Measurements from ENCODE around the gene ZNF426.
"Not testable (repeated sequence)": the region's sequence is repeated elsewhere in the genome, so short reads cannot be mapped to it uniquely, and the experiment has no call there.

ZNF426 gene

DNA sequence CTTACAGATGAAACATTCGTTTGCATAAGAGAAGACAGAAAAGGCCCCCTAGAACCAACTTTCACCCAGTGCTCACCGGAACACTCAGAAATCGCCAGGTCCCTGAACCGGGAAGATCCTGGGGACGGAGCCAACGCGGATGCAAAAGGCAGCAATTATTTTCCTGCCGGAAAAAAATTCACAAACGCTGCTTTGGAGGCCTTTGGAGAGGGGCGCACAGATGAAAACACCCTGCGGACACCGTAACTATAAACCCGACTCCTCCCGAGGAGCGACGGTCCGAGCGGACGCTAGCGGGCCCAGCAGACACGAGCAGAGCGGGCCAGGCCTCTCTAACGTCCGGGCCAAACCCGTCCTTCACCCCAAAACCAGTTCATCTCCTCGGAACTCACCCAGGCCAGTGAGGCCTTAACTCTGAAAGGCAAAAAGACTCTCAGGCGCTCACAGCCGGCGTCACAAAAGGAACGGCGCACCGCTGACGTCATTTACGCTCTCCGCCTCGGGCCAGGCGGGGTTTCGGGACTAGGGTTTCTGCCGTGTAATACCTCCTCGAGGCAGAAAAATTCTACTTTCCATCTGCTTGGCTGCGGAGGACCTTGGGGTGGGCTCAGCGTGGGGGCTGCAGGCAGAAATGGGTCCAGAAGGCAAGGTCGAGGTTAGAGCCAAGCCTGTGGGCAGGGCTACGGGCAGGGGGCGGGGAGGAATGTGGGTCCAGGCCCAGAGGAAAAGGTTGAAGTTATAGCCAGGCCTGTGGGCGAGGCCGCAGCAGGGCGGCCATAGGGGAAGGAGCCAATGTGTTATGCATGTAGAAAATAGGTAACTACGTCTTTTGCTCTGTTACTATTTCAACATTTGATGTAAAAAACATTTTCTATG, at the start of gene ZNF426:
ZNF426 (minus strand) TSS at position 463 of the 876 bp plus-strand sequence. CDS start 2,413 bp downstream, outside the sequence.
- peak; percentile 80 for DNase-seq

DNA sequence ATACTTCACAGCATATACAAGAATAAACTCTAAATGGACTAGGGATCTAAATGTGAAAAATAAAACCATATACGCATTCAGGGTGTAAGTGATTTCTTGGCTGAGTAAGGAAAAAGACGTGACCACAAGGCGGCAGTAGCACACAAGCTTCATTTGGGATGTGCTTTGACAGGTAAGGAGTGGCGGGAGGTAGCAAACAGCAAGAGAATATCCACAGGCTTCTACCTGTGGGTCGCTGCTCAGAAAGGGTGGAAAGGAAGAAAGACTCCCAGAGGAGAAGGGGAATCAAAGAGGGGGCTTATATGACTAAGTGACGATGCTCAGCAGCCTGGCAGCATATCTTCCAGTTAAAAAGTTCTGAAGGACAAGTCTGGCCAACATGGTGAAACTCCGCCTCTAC, 48.3 kb upstream of the ZNF426 start:
- peak; percentile 24 for DNase-seq

DNA sequence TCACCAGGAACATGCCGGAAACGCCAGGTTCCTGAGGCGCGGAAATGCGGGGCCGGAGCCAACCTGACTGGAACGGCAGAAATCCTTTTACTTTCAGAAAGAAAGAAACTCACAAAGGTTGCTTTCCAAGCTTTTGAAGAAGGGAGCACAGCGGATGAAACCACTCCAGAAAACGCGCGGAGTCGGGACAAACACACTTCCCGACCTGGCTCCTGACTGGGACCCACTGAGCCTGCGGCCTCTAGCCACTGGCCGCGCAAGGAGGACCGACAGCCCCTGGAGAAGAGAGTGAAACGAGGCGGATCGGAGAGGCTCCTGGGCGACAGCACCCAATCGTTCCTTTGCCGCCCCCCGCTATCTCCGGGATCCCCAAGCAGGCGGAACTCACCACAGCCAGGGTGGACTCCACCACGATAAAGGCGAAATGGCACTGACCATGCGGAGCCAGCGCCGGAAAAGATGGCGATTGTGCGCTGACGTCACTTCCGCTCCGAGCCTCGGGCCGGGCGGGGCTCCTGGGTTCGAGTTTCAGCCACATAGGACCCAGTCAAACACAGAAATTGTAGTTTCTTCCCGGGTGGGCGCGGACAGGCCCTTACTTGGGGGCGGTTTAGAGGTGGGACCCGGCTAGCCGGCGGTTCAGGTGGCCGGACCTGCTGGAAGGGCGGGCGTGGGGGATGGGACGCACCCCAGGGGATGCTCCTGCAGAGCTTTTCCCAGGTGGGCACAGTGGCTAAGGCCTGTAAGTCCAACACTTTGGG, 45.8 kb upstream of the ZNF426 start, which contains the start of gene ZNF121:
ZNF121 (minus strand) TSS at position 432 of the 761 bp plus-strand sequence. CDS start 16,407 bp downstream, outside the sequence.
- DNase-seq = peak; percentile 53

DNA sequence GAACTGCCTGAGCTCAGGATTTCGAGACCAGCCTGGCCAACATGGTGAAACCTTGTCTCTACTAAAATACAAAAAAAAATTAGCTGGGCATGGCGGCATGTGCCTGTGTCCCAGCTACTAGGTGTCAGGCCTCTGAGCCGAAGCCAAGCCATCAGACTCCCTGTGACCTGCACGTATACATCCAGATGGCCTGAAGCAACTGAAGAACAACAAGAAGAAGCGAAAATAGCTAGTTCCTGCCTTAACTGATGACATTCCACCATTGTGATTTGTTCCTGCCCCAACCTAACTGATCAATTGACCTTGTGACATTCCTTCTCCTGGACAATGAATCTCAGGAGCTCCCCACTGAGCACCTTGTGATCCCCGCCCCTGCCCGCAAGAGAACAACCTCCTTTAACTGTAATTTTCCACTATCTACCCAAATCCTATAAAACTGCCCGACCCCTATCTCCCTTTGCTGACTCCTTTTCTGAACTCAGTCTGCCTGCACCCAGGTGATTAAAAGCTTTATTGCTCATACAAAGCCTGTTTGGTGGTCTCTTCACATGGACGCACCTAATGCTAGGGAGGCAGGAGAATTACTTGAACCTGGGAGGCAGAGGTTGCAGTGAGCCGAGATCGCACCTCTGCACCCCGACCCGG, 43.8 kb upstream of the ZNF426 start:
- not testable (repeated sequence) for DNase-seq

DNA sequence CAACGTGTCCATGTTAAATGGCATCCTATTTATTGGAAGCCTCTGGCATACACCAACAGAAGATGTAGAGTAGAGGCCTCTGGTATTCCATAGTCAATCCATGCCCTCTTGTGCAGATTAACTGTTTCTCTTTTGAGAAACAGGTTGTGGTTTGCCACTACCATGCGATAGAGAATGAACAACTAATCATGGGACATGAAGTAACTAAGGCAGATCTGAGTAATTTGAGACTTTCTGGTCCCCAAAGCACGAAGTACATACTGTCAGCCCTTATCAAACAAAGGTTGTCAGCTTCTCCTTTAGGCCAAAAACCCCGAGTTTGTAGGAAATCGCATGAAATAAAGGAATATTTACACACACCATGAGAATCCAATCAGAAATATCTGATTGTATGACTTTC, 42.3 kb upstream of the ZNF426 start:
- no peak for DNase-seq

DNA sequence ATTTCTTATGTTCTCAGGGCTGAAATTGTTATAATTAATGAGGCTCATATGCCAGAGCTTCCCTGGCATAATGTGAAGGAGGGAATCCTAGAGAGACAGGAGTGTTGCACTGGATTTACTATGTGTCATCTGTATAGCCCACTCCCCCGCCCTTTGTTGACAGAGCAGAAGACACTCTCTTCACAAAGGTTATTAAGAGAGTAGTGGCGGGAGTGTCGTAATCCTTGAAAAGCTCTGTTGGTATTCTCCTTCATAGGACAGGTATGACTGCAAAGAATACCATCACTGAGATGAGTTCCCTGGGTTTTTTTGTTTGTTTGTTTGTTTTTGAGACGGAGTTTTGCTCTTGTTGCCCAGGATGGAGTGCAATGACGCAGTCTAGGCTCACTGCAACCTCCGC, 31.8 kb upstream of the ZNF426 start:
- DNase-seq = no peak

DNA sequence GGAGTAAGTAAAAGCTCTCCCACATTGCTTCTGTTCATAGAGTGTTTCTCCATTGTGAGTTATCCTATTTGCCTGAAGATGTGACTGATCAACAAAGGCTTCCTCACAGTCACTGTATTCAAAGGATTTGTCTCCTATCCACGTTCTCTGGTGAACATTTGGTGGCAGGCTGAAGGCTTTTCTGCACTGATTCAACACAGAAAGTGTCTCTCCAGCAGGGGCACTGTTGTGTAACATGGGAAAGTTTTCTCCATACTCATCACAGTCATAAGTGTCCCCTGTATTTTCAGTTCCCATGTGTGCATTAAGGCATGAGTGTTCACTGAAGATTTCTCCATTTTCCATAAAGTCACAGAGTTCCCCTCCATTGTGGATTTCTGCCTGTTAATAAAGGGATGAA, 28.3 kb upstream of the ZNF426 start:
- no peak for DNase-seq

DNA sequence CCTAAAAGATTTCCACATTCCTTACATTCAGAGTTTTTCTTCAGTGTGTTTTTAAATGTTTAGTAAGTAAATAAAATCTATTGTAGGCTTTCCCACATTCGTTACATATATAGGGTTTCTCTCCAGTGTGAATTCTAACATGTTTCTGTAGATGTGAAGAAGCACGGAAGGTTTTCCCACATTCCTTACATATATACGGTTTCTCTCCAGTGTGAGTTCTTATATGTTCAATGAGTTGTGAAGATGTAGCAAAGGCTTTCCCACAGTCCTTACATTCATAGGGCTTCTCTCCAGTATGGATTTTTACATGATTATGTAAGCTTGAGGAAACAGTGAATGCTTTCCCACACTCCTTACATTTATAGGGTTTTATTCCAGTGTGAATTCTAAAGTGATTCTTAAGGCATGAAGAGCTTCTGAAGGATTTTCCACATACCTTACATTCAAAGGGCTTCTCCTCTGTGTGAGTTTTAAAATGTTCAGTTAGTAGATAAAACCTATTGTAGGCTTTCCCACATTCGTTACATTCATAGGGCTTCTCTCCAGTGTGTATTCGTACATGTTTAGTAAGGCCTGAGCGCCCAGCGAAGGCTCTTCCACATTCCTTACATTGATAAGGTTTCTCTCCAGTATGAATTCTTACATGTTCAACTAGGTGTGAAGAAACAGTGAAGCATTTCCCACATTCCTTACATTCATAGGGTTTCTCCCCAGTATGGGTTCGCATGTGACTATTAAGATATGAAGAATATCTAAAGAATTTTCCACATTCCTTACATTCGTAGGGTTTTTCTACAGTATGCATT, 27.7 kb upstream of the ZNF426 start:
- DNase-seq = no peak

DNA sequence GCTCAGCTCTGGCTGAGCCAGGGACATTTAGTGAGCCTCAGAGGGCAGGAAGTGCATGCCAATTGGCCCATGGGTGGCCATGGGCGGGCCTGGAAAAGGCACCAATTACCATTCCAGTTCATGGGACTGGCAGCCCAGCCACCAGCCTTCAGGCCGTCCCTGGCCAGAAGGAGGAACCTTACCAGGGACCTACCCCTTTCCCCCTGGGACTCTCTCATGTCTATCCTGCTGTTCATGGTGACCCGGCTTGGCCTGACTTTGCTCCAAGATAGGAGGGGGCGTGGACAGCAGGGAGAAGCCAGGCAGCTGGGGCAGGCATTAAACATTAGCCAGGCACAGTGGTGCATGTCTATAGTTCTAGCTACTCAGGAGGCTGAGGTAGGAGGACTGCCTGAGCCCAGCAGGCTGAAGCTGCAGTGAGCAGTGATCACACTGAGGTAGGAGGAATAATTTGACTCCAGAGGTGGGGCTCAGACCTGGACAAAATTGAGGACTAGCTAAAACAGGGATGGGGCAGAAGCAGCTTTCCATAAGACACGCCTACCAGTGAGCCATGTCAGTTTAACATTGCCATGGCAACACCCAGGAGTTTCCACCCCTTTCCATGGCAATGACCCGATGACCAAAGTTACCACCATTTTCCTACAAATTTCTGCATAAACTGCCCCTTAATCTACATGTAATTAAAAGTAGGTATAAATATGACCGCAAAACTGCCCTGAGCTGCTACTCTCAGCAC, 14.3 kb upstream of the ZNF426 start:
- no peak for DNase-seq

DNA sequence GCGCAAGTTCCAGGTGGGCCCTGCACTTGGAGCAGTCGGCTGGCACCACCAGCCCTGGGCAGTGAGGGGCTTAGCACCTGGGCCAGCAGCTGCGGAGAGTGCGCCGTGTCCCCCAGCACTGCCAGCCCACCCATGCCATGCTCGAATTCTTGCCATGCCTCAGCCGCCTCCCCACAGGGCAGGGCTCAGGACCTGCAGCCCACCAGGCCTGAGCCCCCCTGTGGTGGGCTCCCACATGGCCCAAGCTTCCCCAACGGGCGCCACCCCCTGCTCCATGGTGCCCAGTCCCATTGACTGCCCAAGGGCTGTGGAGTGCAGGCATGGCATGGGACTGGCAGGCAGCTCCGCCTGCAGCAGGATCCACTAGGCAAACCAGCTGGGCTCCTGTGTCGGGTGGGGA, 9.4 kb upstream of the ZNF426 start:
- no peak for DNase-seq

DNA sequence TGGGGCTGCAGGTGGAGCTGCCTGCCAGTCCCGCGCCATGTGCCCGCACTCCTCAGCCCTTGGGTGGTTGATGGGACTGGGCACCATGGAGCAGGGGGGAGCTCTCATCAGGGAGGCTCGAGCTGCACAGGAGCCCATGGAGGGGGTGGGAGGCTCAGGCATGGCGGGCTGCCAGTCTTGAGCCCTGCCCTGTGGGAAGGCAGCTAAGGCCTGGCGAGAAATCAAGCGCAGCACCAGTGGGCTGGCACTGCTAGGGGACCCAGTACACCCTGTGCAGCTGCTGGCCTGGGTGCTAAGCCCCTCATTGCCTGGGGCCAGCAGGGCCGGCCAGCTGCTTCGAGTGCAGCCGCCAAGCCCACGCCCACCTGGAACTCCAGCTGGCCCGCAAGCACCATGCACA, 2.8 kb upstream of the ZNF426 start:
- not testable (repeated sequence) for DNase-seq

DNA sequence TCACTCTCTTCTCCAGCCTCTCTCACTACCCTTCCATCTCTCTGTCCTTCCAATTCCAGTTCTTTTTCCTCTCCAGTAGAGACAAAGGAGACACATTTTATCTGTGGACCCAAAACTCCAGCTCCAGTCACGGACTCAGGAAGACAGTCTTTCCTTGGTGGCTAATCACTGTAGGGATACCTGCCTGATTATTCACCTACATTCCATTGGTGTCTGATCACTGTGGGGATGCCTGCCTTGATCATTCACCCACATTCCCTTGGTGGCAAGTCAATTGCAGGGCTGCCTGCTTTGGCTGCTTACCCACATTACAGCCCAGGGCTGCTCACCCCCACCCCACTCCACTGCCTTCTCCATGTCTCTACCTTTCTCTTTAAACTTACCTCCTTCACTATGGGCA, 1.5 kb upstream of the ZNF426 start:
- DNase-seq = not testable (repeated sequence)

DNA sequence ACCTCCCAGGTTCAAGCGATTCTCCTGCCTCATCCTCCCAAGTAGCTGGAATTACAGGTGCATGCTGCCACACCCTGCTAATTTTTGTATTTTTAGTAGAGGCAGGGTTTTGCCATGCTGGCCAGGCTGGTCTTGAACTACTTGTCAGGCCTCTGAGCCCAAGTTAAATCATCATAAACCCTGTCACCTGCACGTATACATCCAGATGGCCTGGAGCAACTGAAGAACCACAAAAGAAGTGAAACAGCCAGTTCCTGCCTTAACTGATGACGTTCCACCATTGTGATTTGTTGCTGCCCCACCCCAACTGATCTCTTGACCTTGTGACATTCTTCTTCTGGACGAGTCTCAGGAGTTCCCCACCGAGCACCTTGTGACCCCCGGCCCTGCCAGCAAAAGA, 756 bp upstream of the ZNF426 start:
- not testable (repeated sequence) for DNase-seq

DNA sequence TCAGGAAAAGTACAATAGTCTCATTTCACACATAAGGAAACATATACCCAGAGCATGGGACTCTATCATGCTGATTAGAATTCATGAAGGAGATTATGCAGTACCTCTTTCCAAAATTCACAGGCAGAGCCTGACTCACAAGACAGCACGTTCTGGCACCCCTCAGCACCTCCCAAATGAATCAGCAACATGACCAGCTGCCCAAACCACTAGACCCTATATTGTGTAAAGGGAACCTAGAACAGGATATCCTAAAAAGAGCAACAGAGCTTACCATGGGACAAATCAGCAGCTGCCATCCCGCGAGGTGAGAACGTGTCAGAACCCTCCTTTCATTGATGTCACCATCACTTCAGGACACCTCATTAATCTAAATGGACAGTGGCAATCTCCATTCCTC, 2.5 kb downstream of the ZNF426 start:
- no peak for DNase-seq

DNA sequence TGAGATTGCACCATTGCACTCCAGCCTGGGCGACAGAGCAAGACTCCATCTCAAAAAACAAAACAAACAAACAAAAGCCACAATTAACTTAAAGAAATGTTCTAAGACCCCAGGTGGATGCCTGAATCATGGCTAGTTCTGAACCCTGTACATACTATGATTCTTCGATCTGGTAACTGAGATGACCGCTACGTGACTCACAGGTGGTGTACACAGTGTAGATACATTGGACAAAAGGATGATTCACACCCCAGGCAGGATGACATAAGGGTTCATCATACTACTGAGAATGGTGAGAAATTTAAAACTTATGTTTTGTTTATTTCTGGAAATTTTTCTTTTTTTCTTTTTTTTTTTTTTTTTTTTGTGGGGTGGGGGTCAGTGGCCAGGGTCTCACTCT, 6.5 kb downstream of the ZNF426 start:
- DNase-seq = peak; percentile 51

DNA sequence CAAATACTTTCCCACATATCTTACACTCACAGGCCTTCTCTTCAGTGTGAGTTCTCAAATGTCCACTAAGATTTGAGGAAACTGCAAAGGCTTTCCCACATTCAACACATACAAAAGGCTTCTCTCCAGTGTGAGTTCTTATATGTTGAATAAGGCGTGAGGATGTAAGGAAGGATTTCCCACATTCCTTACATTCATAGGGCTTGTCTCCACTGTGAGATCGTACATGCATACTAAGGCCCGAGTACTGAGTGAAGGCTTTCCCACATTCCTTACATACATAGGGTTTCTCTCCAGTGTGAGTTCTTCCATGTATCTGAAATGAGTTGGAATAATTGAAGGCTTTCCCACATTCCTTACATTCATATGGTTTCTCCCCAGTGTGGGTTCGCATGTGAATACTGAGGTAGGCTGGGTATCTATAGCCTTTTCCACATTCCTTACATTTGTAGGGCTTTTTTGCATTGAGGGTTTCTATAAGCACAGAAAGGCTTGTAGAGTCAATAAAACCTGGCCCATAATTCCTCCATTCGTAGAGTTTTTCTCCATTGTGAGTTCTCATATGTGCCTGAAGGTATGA, 9.6 kb downstream of the ZNF426 start:
- no peak for DNase-seq

DNA sequence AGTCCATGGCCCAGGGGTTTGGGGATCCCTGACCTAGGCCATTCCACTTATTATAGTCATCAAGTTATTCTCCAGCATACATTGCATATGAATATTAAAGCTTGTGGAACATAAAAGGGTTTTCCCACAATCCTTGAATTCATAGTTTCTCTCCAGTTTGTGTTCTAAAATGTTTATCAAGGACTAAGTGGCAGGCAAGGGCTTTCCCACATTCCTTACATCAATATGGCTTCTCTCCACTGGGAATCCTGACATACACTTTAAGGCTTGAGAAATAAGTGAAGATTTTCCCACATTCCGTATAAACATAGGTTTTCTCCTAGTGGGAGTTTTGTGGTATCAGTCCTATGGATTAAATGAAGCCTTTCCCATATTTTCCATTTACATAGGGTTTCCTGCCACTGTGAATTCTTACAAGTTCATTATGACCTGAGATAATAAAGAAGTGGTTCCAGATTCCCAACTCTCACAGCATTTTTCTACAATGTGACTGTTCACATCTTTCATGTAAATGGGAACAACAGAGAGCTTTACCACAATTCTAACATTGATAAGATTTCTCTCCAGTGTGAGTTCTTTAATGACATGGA, 14.5 kb downstream of the ZNF426 start:
- DNase-seq = no peak

DNA sequence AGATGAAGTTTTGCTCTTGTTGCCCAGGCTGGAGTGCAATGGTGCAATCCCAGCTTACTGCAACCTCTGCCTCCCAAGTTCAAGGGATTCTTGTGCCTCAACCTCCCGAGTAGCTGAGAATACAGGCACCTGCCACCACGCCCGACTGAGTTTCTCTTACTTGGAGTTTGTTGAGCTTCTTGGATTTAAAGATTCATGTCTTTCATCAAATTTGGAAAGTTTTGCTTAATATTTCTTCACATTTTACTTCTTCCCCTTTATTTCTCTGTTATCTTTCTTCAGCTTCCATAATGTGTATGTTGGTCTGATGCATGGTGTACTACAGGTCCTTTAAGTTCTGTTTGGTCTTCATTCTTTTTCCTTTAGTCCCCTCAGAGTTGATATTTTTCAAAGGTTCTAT, 31.2 kb downstream of the ZNF426 start:
- DNase-seq = no peak

DNA sequence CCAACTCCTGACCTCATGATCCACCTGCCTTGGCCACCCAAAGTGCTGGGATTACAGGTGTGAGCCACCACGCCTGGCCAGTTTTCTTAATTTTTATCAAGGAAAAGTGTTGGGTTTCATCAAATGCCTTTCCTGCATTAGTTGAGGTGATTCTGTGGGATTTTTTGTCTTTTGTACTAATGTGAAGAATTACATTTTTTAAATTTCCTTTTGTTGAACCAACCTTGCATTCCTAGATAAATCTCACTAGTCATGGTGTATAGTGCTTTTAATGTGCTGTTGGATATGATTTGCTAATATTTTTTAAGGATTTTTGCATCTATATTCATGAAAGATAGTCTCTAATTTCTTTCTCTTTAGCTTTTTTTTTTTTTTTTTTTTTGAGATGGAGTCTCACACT, 37.6 kb downstream of the ZNF426 start:
- no peak for DNase-seq

DNA sequence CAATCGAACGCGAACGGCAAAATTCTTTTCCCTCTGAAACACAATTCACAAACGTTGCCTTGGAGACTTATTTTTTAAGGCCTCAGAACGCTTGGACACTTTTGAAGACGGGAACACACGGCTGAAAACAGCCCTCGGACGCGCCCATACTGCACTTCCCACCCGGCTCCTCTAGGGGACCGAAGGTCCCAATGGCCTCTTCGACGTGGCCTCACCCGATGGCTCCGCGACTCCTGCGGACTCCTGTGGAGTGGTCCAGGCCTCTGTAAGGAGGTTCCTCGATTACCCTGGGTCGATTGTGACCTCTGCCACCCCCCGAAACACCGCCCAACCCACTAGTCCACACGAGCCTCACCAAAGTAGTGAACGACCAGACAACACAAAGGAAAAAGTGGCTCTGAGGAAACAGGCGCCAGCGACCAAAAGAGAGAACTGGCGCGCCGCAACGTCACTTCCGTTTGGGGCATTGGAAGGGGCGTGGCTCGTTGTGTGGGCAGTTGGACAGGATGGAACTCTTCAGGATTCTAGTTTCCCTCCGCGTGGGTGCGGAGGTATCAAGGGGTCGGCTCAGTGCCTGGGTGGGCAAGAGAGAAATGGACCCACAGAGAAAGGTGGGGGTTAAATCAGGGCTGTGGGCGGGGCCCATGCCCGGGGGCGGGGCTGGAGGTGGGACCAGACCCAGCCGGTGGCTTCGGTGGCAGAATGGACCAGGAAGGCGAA, 40.1 kb downstream of the ZNF426 start, which contains the start of gene ZNF560:
ZNF560 (minus strand) TSS at position 434 of the 720 bp plus-strand sequence. CDS start 23,303 bp downstream, outside the sequence.
- DNase-seq = peak; percentile 90

Data from T1000 (cell line).